DOHH2 (cell line): ENCODE measurements around the gene PGAP3.

Source experiments
- H3F3A ChIP-seq: fragments of 200-600 bp; sonication (generic), shearing (Covaris generic); 2 replicates; pipeline ENCODE4 v1.6.0; 2016; ENCODE audit warnings: antibody characterized with exemption, mild to moderate bottlenecking; ENCODE audit not compliant: control insufficient read depth, insufficient read depth
- H3K27ac ChIP-seq: fragments of 200-600 bp; sonication (generic); 2 replicates; pipeline ENCODE4 v1.5.1; 2014; ENCODE audit warnings: low read depth, mild to moderate bottlenecking, low read length, moderate library complexity
- H3K27me3 ChIP-seq: fragments of 200-600 bp; sonication (generic); 2 replicates; pipeline ENCODE4 v1.6.1; 2014; ENCODE audit warnings: mild to moderate bottlenecking, low read length, mixed read lengths; ENCODE audit not compliant: control insufficient read depth
- H3K36me3 ChIP-seq: fragments of 200-600 bp; sonication (generic); 2 replicates; pipeline ENCODE4 v1.6.1; 2014; ENCODE audit warnings: mild to moderate bottlenecking, low read length, moderate library complexity, mixed read lengths; ENCODE audit not compliant: control insufficient read depth
- H3K4me1 ChIP-seq: fragments of 200-600 bp; sonication (generic); 2 replicates; pipeline ENCODE4 v1.6.1; 2014; ENCODE audit warnings: mild to moderate bottlenecking, low read length, mixed read lengths; ENCODE audit not compliant: control insufficient read depth
- H3K4me2 ChIP-seq: fragments of 200-600 bp; sonication (generic); 2 replicates; pipeline ENCODE4 v1.6.0; 2014; ENCODE audit warnings: mild to moderate bottlenecking, low read length, moderate library complexity
- H3K4me3 ChIP-seq: fragments of 200-600 bp; sonication (generic); 2 replicates; pipeline ENCODE4 v1.5.1; 2014; ENCODE audit warnings: mild to moderate bottlenecking, low read length, mixed read lengths
- H3K79me2 ChIP-seq: fragments of 200-600 bp; sonication (generic); 2 replicates; pipeline ENCODE4 v1.6.1; 2014; ENCODE audit warnings: mild to moderate bottlenecking, low read length, mixed read lengths; ENCODE audit not compliant: control insufficient read depth
- H3K9me2 ChIP-seq: fragments of 200-600 bp; sonication (generic); replicated peaks from 2 replicates; pipeline ENCODE4 v1.6.1; 2014; ENCODE audit warnings: mild to moderate bottlenecking, low read length, mixed read lengths; ENCODE audit not compliant: control insufficient read depth
- H3K9me3 ChIP-seq: fragments of 200-600 bp; sonication (generic); 2 replicates; pipeline ENCODE4 v1.6.1; 2014; ENCODE audit warnings: antibody characterized with exemption, low read length, mixed read lengths; ENCODE audit not compliant: control insufficient read depth, insufficient read depth
- H4K20me1 ChIP-seq: fragments of 200-600 bp; sonication (generic); 2 replicates; pipeline ENCODE4 v1.6.0; 2014; ENCODE audit warnings: low read depth, mild to moderate bottlenecking, antibody characterized with exemption, low read length, moderate library complexity; ENCODE audit not compliant: control insufficient read depth, insufficient read depth
- CTCF ChIP-seq: fragments of 200-600 bp; sonication (generic); IDR thresholded peaks from one replicate; pipeline ENCODE4 v1.5.1; 2014; ENCODE audit warnings: antibody characterized with exemption, mild to moderate bottlenecking, low read depth, low read length; ENCODE audit not compliant: poor library complexity, severe bottlenecking
- EZH2phosphoT487 ChIP-seq: fragments of 200-600 bp; sonication (generic); IDR thresholded peaks from 2 replicates; pipeline ENCODE4 v1.6.1; 2017; ENCODE audit warnings: borderline replicate concordance, mild to moderate bottlenecking, antibody characterized with exemption, low read length, moderate library complexity, mixed read lengths

Gene PGAP3

GRCh38 chr17:39677072-39677471, 10.8 kb downstream of the PGAP3 start:
- Histone ChIP-seq H4K20me1 (no peaks in the 10 kb centered on the region), H3K4me1 (peaks cover 77% of the 10 kb centered on the region), H3K79me2 (no peaks in the 10 kb centered on the region), H3K4me2 (peak overlapping the region; percentile 46; the same call in 1 of the 2 replicates), H3F3A (peaks cover 2% of the 10 kb centered on the region; the same call in 1 of the 2 replicates), H3K9me2 (no peaks in the 10 kb centered on the region), H3K4me3 (no peak overlapping the region), H3K27me3 (0 out of 2 replicates have a peak, but pooled peaks cover under 1% of the 10 kb centered on the region), H3K36me3 (no peaks in the 10 kb centered on the region), H3K27ac (no peak overlapping the region), H3K9me3 (no peaks in the 10 kb centered on the region)
- TF ChIP-seq CTCF (no peak), EZH2phosphoT487 (no peak)

- H3F3A ChIP-seq = peaks cover 2% of the 10 kb centered on the region; the same call in 1 of the 2 replicates
- peak overlapping the region; percentile 51 for H3K27ac ChIP-seq
- H3K4me2 ChIP-seq = peak overlapping the region; percentile 46
- H3K79me2 ChIP-seq = no peaks in the 10 kb centered on the region
- 0 out of 2 replicates have a peak, but pooled peaks cover 3% of the 10 kb centered on the region for H3K27me3 ChIP-seq
- no peaks in the 10 kb centered on the region for H3K36me3 ChIP-seq
- H3K4me3 ChIP-seq = no peak overlapping the region
- H4K20me1 ChIP-seq = no peaks in the 10 kb centered on the region
- H3K4me1 ChIP-seq = peaks cover 74% of the 10 kb centered on the region
- no peaks in the 10 kb centered on the region for H3K9me2 ChIP-seq
- TF ChIP-seq CTCF (no peak), EZH2phosphoT487 (no peak)
- H3K9me3 ChIP-seq = no peaks in the 10 kb centered on the region
Measured at GRCh38 chr17:39676198-39676819, 11.5 kb downstream of the PGAP3 start.

- Histone ChIP-seq H3K27ac (peak overlapping the region; percentile 51), H3K27me3 (0 out of 2 replicates have a peak, but pooled peaks cover 3% of the 10 kb centered on the region), H4K20me1 (no peaks in the 10 kb centered on the region), H3F3A (peaks cover 2% of the 10 kb centered on the region; the same call in 1 of the 2 replicates), H3K36me3 (no peaks in the 10 kb centered on the region), H3K79me2 (no peaks in the 10 kb centered on the region), H3K9me2 (no peaks in the 10 kb centered on the region), H3K4me2 (peak overlapping the region; percentile 46), H3K9me3 (no peaks in the 10 kb centered on the region), H3K4me3 (no peak overlapping the region), H3K4me1 (peaks cover 71% of the 10 kb centered on the region)
- no peak for TF ChIP-seq CTCF
Measured at GRCh38 chr17:39675390-39676082, 12.3 kb downstream of the PGAP3 start.
